ENCODE results near the gene TINCR. TPM values are rescaled to one million over a fixed set of nuclear protein-coding genes. Genes with fewer than 3 reads are reported as not detected.
"Not testable (repeated sequence)": the region's sequence is repeated elsewhere in the genome, so short reads cannot be mapped to it uniquely, and the experiment has no call there.

TINCR gene
- total RNA-seq, 3 donors from 2014 or later (not counting 1 experiment from before 2014, with no cell fraction given), result 1.6 to 2.2 (median 1.7) TPM

DNA sequence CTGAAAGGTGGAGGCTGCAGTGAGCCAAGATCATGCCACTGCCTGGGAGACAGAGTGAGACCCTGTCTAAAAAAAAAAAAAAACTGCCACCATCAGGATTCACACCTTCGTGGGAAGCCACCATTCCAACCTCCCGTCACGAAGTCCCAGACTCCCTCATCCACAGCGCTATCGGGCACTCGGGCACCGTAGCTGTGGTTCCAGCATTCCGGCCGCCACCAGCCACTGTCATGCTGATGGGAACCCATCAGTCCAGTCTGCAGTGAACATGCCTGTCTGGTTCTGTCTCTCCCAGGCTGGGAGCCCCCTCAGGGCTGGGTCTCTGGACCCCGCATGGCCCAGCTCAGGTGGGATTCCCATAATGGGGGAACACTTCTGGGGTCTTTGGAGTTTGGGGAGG, 27.5 kb downstream of the TINCR start:
- 89% methylated on average over 10 of the region's 10 CpGs for WGBS (ENCODE audit: insufficient coverage)
- peaks cover 7% of the 10 kb centered on the region for H3K27me3 ChIP-seq (ENCODE audit: control insufficient read depth, insufficient read depth, low read length)
- intact Hi-C loops (cut with micrococcal nuclease), result no loop called here
- no peak overlapping the region for H3K4me3 ChIP-seq (ENCODE audit: low read length)
- no peaks in the 10 kb centered on the region for H3K4me1 ChIP-seq (ENCODE audit: control insufficient read depth, insufficient read depth, low read length)
- no peak overlapping the region for H3K27ac Mint-ChIP-seq
- no peaks in the 10 kb centered on the region for H3K4me1 Mint-ChIP-seq
- no peaks in the 10 kb centered on the region for H3K9me3 Mint-ChIP-seq
- peaks cover 2% of the 10 kb centered on the region for H3K36me3 Mint-ChIP-seq
- H3K36me3 ChIP-seq (ENCODE audit: control insufficient read depth, insufficient read depth, low read length), result no peaks in the 10 kb centered on the region
- ATAC-seq (no peak), DNase-seq (no peak)
- no peak overlapping the region for H3K27ac ChIP-seq (ENCODE audit: low read length)
- TF ChIP-seq CTCF (IDR thresholded peaks at IDR 0.05), result no peak
- peaks cover 7 to 12% of the 10 kb centered on the region in 2 donors for H3K27me3 Mint-ChIP-seq (ENCODE audit: low read depth in 2 of 2)
- peaks cover 5% of the 10 kb centered on the region for H3K9me3 ChIP-seq (ENCODE audit: control insufficient read depth, insufficient read depth, low read length)
- no peak overlapping the region for H3K4me3 Mint-ChIP-seq

DNA sequence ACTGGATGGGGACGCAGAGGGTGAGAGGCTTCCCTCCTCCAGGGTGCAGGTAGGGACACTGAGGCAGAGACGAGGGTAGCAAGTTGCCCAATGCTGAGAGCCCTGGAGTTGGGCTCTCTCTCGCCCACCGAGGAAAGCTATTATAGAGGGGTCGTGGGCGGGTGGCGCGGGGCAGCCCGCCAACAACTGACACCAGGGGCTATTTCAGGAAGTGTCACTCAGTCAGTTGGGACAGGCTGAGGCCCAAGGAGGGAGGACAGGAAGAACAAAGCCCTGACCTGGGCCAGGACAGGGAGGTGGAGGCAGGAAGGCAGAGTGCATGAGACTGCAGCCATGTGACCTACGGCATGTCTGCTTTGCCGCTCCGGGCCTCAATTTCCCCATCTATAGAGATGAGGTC, 29.9 kb downstream of the TINCR start:
- WGBS (ENCODE audit: insufficient coverage), result 77% methylated on average over 12 of the region's 12 CpGs
- no peaks in the 10 kb centered on the region for H3K4me1 ChIP-seq (ENCODE audit: control insufficient read depth, insufficient read depth, low read length)
- TF ChIP-seq CTCF (IDR thresholded peaks at IDR 0.05), result no peak
- no peak for DNase-seq
- peaks cover 7% of the 10 kb centered on the region for H3K27me3 ChIP-seq (ENCODE audit: control insufficient read depth, insufficient read depth, low read length)
- peaks cover 20% of the 10 kb centered on the region for H3K9me3 ChIP-seq (ENCODE audit: control insufficient read depth, insufficient read depth, low read length)
- H3K4me3 ChIP-seq (ENCODE audit: low read length), result no peak overlapping the region
- Mint-ChIP-seq H3K4me1 (no peaks in the 10 kb centered on the region), H3K9me3 (peaks cover 3 to 8% of the 10 kb centered on the region in 2 donors), H3K4me3 (no peak overlapping the region), H3K27ac (no peak overlapping the region), H3K27me3 (ENCODE audit: low read depth in 2 of 2) (peaks cover 7 to 18% of the 10 kb centered on the region in 2 donors), H3K36me3 (peaks cover 8% of the 10 kb centered on the region)
- H3K27ac ChIP-seq (ENCODE audit: low read length), result no peak overlapping the region
- intact Hi-C loops (cut with micrococcal nuclease), result no loop called here
- H3K36me3 ChIP-seq (ENCODE audit: control insufficient read depth, insufficient read depth, low read length), result no peaks in the 10 kb centered on the region
- ATAC-seq, result no peak

DNA sequence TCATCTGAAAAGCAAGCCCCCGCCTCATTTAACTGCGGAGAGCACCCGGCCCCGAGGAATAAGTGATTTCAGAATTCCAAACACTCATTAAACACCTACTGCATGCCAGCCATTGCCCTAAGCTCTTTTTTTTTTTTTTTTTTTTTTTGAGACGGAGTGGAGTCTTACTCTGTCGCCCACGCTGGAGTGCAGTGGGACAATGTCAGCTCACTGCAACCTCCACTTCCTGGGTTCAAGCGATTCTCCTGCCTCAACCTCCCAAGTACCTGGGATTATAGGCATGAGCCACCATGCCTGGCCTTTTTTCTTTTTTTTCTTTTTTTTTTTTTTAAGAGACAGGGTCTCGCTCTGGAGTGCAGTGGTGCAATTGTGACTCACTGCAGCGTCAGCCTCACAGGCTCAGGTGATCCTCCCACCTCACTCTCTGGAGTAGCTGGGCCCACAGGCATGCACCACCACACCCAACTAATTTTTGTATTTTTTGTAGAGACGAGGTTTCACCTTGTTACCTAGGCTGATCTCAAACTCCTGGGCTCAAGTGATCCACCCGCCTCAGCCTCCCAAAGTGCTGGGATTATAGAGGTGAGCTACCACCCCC, 30.7 kb downstream of the TINCR start:
- H3K4me3 ChIP-seq (ENCODE audit: low read length); H3K4me3 Mint-ChIP-seq; H3K4me1 ChIP-seq (ENCODE audit: control insufficient read depth, insufficient read depth, low read length); H3K9me3 Mint-ChIP-seq; H3K27ac ChIP-seq (ENCODE audit: low read length); H3K4me1 Mint-ChIP-seq; intact Hi-C loops (cut with micrococcal nuclease); ATAC-seq; H3K36me3 Mint-ChIP-seq; DNase-seq; H3K27me3 ChIP-seq (ENCODE audit: control insufficient read depth, insufficient read depth, low read length); H3K36me3 ChIP-seq (ENCODE audit: control insufficient read depth, insufficient read depth, low read length); H3K27ac Mint-ChIP-seq: not testable (repeated sequence)
- H3K9me3 ChIP-seq (ENCODE audit: control insufficient read depth, insufficient read depth, low read length), result peaks cover 20% of the 10 kb centered on the region
- 65% methylated on average over 10 of the region's 12 CpGs for WGBS (ENCODE audit: insufficient coverage)
- H3K27me3 Mint-ChIP-seq (ENCODE audit: low read depth in 2 of 2), result peaks cover 7 to 18% of the 10 kb centered on the region in 2 donors

- Histone ChIP-seq H3K4me3 (ENCODE audit: low read length) (no peak overlapping the region), H3K36me3 (ENCODE audit: control insufficient read depth, insufficient read depth, low read length) (no peaks in the 10 kb centered on the region), H3K4me1 (ENCODE audit: control insufficient read depth, insufficient read depth, low read length) (no peaks in the 10 kb centered on the region), H3K27ac (ENCODE audit: low read length) (no peak overlapping the region), H3K27me3 (ENCODE audit: control insufficient read depth, insufficient read depth, low read length) (peaks cover 7% of the 10 kb centered on the region), H3K9me3 (ENCODE audit: control insufficient read depth, insufficient read depth, low read length) (peaks cover 20% of the 10 kb centered on the region)
- H3K27ac Mint-ChIP-seq, result no peak overlapping the region
- DNase-seq (no peak), ATAC-seq (no peak)
- H3K36me3 Mint-ChIP-seq, result peaks cover 8% of the 10 kb centered on the region
- H3K9me3 Mint-ChIP-seq, result peaks cover 3 to 8% of the 10 kb centered on the region in 2 donors
- peaks cover 7 to 18% of the 10 kb centered on the region in 2 donors for H3K27me3 Mint-ChIP-seq (ENCODE audit: low read depth in 2 of 2)
- no peaks in the 10 kb centered on the region for H3K4me1 Mint-ChIP-seq
- no peak overlapping the region for H3K4me3 Mint-ChIP-seq
- no peak for TF ChIP-seq CTCF (IDR thresholded peaks at IDR 0.05)
- 11% methylated on average over 38 of the region's 38 CpGs for WGBS (ENCODE audit: insufficient coverage)
- intact Hi-C loops (cut with micrococcal nuclease), result no loop called here
Observed at GRCh38 chr19:5536337-5536894, 31.3 kb downstream of the TINCR start.
